PC-9 (cell line): ENCODE data around the gene SELENOM. TPM values are rescaled to one million over a fixed set of nuclear protein-coding genes. Genes with fewer than 3 reads are reported as not detected.

Experiments used
- BruUV-seq: library from RNA; stranded (reverse); fragments of 400-500 nt; replicated peaks from 2 replicates; lab custom pipeline; 2021; lab: Mats Ljungman, UMichigan
- CTCF ChIA-PET: fragments of 300-600 bp; sonication (Branson Sonifier 250); formaldehyde crosslinking; loops from one replicate; lab custom pipeline; 2022; ENCODE audit warnings: antibody characterized with exemption; lab: Charles Lee
- POLR2A ChIA-PET: fragments of 300-600 bp; sonication (Branson Sonifier 250); formaldehyde crosslinking; loops from one replicate; lab custom pipeline; 2022; ENCODE audit warnings: antibody characterized with exemption; ENCODE audit not compliant: unreplicated experiment; lab: Charles Lee
- DNase-seq, 2 experiments: peaks; one replicate each; pipeline versions ENCODE4 v3.0.0 to v3.0.0-alpha.2; 2015 to 2022; ENCODE audit warnings: mixed read lengths in 1 of 2
- H2AFZ ChIP-seq: fragments of 200-600 bp; sonication (generic); 2 replicates; pipeline ENCODE4 v1.8.1; 2017; ENCODE audit warnings: antibody characterized with exemption
- H3F3A ChIP-seq: fragments of 200-600 bp; sonication (generic); 2 replicates; pipeline ENCODE4 v1.8.1; 2017; ENCODE audit warnings: antibody characterized with exemption, mild to moderate bottlenecking, low read depth; ENCODE audit not compliant: insufficient read depth
- H3K27ac ChIP-seq: fragments of 200-600 bp; sonication (generic); 2 replicates; pipeline ENCODE4 v1.6.1; 2016; ENCODE audit warnings: mixed run types
- H3K27me3 ChIP-seq: fragments of 200-600 bp; sonication (generic); 2 replicates; pipeline ENCODE4 v1.6.1; 2016; ENCODE audit warnings: low read depth, mixed run types; ENCODE audit not compliant: insufficient read depth
- H3K36me3 ChIP-seq: fragments of 200-600 bp; sonication (generic); 2 replicates; pipeline ENCODE4 v1.6.1; 2016; ENCODE audit warnings: low read depth, mixed run types
- H3K4me1 ChIP-seq: fragments of 200-600 bp; sonication (generic); replicated peaks from 2 replicates; pipeline ENCODE4 v1.6.1; 2016; ENCODE audit warnings: mixed run types; ENCODE audit not compliant: insufficient read depth
- H3K4me2 ChIP-seq: fragments of 200-600 bp; sonication (generic); 2 replicates; pipeline ENCODE4 v1.6.1; 2017; ENCODE audit warnings: mixed run types
- H3K4me3 ChIP-seq: fragments of 200-600 bp; sonication (generic); 2 replicates; pipeline ENCODE4 v1.6.1; 2016; ENCODE audit warnings: mixed run types
- H3K79me2 ChIP-seq: fragments of 200-600 bp; sonication (generic); 2 replicates; pipeline ENCODE4 v1.6.1; 2017; ENCODE audit warnings: low read depth, mixed run types
- H3K9me2 ChIP-seq: fragments of 200-600 bp; sonication (generic); 2 replicates; pipeline ENCODE4 v1.8.1; 2017; ENCODE audit warnings: mild to moderate bottlenecking; ENCODE audit not compliant: insufficient read depth
- H3K9me3 ChIP-seq: fragments of 200-600 bp; sonication (generic); 2 replicates; pipeline ENCODE4 v1.8.1; 2016; ENCODE audit warnings: low read depth; ENCODE audit not compliant: insufficient read depth
- H4K20me1 ChIP-seq: fragments of 200-600 bp; sonication (generic); 2 replicates; pipeline ENCODE4 v1.8.1; 2017; ENCODE audit not compliant: insufficient read depth
- EZH2 ChIP-seq: fragments of 200-600 bp; sonication (generic); IDR thresholded peaks from 2 replicates; pipeline ENCODE4 v1.8.0; 2017; ENCODE audit warnings: antibody characterized with exemption, low read depth
- intact Hi-C: fragments of 100-400 bp; cut with micrococcal nuclease; formaldehyde crosslinking; loops from one replicate; pipeline ENCODE4 v1.10.0; 2022; ENCODE audit not compliant: unreplicated experiment
- total RNA-seq: library from RNA; stranded (reverse); gene quantifications from 2 replicates; pipeline ENCODE4 v1.2.3, GENCODE V29; 2021
- TF ChIP-seq, protein P1 (sequence below): fragments of 200-600 bp; sonication (generic); conservative IDR thresholded peaks from 2 replicates; pipeline ENCODE4 v1.6.1; 2017; ENCODE audit warnings: mixed run types, antibody characterized with exemption, mild to moderate bottlenecking, moderate library complexity

The SELENOM gene
- total RNA-seq, 1 experiment from 2014 or later: 20.7 TPM

DNA sequence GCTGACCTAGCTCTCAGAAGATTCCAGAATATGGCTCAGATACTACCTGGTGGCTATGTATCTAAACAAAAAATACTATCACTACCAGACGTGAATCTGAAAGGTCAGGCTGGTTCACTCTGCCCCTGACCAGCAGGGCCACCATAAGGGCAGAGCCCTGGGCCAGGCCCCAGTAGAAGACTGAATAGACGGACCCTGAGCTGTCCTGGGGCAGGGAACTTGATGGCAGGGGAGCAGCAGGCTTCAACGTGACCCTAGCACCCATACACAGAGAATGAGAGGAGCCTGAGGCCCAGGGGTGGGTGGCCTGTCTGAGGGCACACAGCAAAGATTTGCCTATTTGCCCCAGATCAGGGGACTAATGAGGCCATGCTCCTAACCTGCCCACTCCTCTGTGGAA lies 46.0 kb upstream of the SELENOM start:
- TF ChIP-seq, protein P1, sequence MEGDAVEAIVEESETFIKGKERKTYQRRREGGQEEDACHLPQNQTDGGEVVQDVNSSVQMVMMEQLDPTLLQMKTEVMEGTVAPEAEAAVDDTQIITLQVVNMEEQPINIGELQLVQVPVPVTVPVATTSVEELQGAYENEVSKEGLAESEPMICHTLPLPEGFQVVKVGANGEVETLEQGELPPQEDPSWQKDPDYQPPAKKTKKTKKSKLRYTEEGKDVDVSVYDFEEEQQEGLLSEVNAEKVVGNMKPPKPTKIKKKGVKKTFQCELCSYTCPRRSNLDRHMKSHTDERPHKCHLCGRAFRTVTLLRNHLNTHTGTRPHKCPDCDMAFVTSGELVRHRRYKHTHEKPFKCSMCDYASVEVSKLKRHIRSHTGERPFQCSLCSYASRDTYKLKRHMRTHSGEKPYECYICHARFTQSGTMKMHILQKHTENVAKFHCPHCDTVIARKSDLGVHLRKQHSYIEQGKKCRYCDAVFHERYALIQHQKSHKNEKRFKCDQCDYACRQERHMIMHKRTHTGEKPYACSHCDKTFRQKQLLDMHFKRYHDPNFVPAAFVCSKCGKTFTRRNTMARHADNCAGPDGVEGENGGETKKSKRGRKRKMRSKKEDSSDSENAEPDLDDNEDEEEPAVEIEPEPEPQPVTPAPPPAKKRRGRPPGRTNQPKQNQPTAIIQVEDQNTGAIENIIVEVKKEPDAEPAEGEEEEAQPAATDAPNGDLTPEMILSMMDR: no peak
- TF ChIP-seq EZH2: no peak
- no TSS peak for BruUV-seq
- H3K4me1 ChIP-seq: 0 out of 2 replicates have a peak, but pooled peaks cover 5% of the 10 kb centered on the region
- no peaks in the 10 kb centered on the region for H3K27me3 ChIP-seq
- H3K27ac ChIP-seq: no peak overlapping the region
- no peak overlapping the region for H3K4me2 ChIP-seq
- no peak for DNase-seq
- ChIA-PET POLR2A (interaction anchor here (0.5 to 0.6 kb wide), 2 partner anchors 204 to 451 kb away, joined by 4 to 12 read pairs; no protein-coding TSS in a partner anchor), CTCF (interaction anchor here (0.7 kb wide), 1 partner anchor 45 kb away, joined by 7 read pairs; no protein-coding TSS in a partner anchor)
- no peaks in the 10 kb centered on the region for H3F3A ChIP-seq
- H3K9me2 ChIP-seq: no peaks in the 10 kb centered on the region
- no peaks in the 10 kb centered on the region for H3K36me3 ChIP-seq
- intact Hi-C loops: no loop called here
- H3K4me3 ChIP-seq: no peak overlapping the region
- no peak overlapping the region for H2AFZ ChIP-seq
- no peaks in the 10 kb centered on the region for H4K20me1 ChIP-seq
- no peaks in the 10 kb centered on the region for H3K79me2 ChIP-seq
- no peaks in the 10 kb centered on the region for H3K9me3 ChIP-seq

- H3K9me2 ChIP-seq: no peaks in the 10 kb centered on the region
- peaks cover 4% of the 10 kb centered on the region for H3K9me3 ChIP-seq
- H3K36me3 ChIP-seq: no peaks in the 10 kb centered on the region
- no peak overlapping the region for H2AFZ ChIP-seq
- H3K4me1 ChIP-seq: 0 out of 2 replicates have a peak, but pooled peaks cover 6% of the 10 kb centered on the region
- CTCF ChIA-PET: interaction anchor here (0.7 kb wide), 1 partner anchor 380 kb away, joined by 3 read pairs; no protein-coding TSS in a partner anchor
- TF ChIP-seq, protein P1: no peak
- no peak for TF ChIP-seq EZH2
- no peak overlapping the region for H3K4me3 ChIP-seq
- no peaks in the 10 kb centered on the region for H3F3A ChIP-seq
- no peaks in the 10 kb centered on the region for H4K20me1 ChIP-seq
- POLR2A ChIA-PET: no interaction called here
- intact Hi-C loops: no loop called here
- H3K4me2 ChIP-seq: no peak overlapping the region
- no TSS peak for BruUV-seq
- no peak overlapping the region for H3K27ac ChIP-seq
- no peaks in the 10 kb centered on the region for H3K79me2 ChIP-seq
- DNase-seq: no peak
- no peaks in the 10 kb centered on the region for H3K27me3 ChIP-seq
These were observed 44.5 kb upstream of the SELENOM start for GRCh38 chr22:31151872-31152271.

DNA sequence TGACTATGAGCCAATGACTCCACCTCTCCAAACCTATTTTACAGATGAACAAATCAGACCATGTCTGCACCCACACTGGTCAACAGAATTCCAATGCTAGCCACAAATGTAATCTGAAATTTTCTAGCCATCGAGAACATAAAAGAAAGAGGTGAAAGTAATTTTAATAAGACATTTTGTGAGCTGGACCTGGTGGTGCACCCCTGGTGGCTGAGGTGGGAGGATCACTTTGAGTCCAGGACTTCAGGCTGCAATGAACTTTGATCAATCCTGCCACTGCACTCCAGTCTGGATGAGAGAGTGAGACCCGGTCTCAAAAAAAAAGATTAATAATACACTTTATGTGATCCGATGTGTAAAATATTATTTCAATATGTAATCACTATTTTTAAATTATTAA lies 43.2 kb upstream of the SELENOM start:
- no peaks in the 10 kb centered on the region for H3F3A ChIP-seq
- H3K4me2 ChIP-seq: no peak overlapping the region
- no peaks in the 10 kb centered on the region for H3K36me3 ChIP-seq
- ChIA-PET POLR2A (no interaction called here), CTCF (no interaction called here)
- TF ChIP-seq, protein P1: peak; percentile 60
- TF ChIP-seq EZH2: no peak
- DNase-seq: no peak
- H3K4me1 ChIP-seq: 0 out of 2 replicates have a peak, but pooled peaks cover 6% of the 10 kb centered on the region
- H3K4me3 ChIP-seq: no peak overlapping the region
- H3K9me3 ChIP-seq: peaks cover 7% of the 10 kb centered on the region
- BruUV-seq: no TSS peak
- no peak overlapping the region for H3K27ac ChIP-seq
- H3K27me3 ChIP-seq: no peaks in the 10 kb centered on the region
- H4K20me1 ChIP-seq: no peaks in the 10 kb centered on the region
- intact Hi-C loops: no loop called here
- no peaks in the 10 kb centered on the region for H3K79me2 ChIP-seq
- H3K9me2 ChIP-seq: no peaks in the 10 kb centered on the region
- H2AFZ ChIP-seq: no peak overlapping the region
